Stimulated activated CD8-positive, alpha-beta memory T cell treated with anti-CD3 and anti-CD28 coated beads, Interleukin-4, amount 100 ng/mL, for 1 hour (primary cell): Measurements from ENCODE around the gene CLEC3B.
A peak's percentile ranks its signal among the peaks of the same experiment; 100 is the strongest.
"Not testable (repeated sequence)": the region's sequence is repeated elsewhere in the genome, so short reads cannot be mapped to it uniquely, and the experiment has no call there.

Experiments used
- DNase-seq, 2 donors: peaks; one replicate each; pipeline ENCODE4 v3.0.0-alpha.2; 2020; ENCODE audit warnings: low read depth in 2 of 2, low spot score in 1 of 2

The CLEC3B gene

DNA sequence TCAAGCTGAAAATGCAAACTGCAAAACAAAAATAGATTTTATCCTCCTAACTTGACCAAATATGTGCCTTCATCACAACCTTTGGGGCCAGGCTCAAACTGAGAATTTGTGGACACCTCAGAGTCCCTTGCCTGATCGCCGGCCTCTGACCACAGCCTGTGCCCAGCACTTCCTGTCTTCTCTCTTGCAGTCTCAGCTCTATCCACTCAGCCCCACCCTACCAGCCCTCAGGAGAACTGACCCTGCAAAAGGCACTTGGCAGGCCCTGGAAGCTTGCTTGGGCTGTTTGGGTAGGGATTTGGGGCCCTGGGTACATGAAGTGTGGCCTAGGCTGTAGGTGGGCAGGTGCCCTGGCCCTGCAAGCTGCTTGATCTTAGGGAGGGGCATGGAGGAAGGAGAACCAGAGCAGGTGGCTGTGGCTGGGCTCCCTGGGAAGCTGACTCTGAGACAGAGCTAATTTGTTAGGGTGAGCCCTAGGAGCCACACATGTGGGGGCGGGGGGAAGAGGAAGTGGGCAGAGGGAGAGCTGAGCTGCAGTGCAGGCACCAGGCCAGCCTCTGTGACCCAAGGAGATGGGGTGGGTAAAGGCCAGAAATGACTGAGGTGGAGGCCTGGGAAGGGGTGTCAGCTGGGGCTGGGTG, 8.6 kb downstream of the CLEC3B start:
- DNase-seq = no peak

DNA sequence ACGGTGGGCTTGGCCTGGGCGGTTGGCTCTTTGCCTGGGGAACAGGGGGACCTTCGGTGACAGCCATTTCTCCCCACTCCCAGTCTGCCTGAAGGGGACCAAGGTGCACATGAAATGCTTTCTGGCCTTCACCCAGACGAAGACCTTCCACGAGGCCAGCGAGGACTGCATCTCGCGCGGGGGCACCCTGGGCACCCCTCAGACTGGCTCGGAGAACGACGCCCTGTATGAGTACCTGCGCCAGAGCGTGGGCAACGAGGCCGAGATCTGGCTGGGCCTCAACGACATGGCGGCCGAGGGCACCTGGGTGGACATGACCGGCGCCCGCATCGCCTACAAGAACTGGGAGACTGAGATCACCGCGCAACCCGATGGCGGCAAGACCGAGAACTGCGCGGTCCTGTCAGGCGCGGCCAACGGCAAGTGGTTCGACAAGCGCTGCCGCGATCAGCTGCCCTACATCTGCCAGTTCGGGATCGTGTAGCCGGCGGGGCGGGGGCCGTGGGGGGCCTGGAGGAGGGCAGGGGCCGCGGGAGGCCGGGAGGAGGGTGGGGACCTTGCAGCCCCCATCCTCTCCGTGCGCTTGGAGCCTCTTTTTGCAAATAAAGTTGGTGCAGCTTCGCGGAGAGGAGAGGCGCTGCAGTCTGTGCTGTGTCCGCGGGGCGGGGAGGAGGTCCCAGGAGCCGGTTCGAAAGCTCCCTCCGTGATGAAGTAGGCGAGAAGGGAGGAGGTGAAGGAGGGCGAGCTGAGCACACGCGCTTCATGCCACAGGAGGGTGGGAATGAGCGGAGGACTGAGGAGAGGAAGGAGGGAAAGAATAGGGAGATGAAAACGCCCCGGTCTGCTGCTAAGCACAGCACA, 9.6 kb downstream of the CLEC3B start:
- DNase-seq = no peak

DNA sequence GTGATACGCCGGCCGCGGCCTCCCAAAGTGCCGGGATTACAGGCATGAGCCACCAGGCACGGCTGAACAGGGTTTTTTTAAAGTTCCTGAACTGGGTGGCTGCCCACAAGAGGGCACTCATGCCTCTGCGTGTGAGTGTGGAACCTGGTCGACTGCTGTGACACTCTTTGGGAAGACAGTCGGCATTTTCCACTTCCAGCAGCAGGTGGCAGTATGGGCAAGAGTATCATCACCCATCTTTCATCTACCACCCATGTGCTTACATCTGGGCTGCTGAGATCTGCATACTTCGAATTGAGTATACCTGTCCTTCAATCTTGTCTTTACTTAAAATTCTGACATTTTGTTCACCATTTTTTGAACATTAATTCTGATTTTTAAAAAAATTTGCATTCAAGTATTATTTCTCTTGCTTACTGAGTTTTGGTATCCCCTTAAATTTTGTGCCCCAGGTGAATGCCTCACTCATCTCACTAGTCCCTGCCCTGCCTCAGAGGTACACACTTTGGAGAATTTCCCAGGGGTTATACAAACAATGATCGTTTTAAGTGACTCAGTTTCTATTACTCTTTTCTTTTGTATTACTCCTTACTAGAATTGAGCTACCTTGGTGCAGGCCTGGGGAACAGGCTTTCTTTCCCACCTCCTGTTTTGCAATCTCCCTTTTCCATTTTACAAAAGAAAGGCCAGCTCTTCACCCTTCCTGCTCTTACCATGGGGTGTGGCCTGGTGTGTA, 11.8 kb downstream of the CLEC3B start:
- peak; percentile 69 to 82 for DNase-seq

DNA sequence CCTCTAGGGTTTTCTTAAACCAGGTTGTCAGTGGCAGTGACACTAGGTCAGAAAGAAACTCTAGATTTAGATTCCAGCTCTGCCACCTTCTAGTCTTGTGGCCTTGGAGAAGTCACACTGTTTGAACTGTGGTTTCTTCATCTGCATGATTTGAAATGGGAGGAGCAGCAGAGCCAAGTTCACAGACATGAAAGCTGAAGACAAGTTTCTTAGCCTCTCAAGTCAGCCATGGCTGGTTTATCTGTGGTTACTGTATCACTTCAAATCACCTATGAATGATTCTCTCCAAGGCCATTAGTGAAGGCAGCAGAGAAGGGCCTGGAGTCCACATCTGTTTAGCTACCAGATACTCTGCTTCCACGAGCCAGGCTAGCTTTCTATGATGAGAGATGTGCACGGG, 15.6 kb downstream of the CLEC3B start:
- no peak for DNase-seq

DNA sequence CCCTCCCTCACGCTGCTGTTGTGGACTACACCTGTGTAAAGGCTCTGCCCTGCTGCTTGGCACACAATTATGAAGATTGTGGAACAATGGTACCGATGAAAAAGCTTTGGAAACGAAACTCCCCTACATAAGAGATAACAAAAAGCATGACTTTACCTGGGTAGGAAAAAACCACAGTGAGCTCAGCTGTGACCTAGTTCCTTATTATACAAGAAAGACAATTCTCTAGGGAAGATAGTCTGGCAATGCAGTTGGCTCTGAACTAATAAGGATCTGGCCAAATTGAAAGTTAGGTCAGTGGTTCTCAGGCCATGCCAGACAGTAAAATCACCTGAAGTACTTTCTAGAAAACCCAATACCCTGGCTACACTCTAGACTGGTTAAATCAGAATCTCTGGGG, 16.1 kb downstream of the CLEC3B start:
- no peak for DNase-seq

DNA sequence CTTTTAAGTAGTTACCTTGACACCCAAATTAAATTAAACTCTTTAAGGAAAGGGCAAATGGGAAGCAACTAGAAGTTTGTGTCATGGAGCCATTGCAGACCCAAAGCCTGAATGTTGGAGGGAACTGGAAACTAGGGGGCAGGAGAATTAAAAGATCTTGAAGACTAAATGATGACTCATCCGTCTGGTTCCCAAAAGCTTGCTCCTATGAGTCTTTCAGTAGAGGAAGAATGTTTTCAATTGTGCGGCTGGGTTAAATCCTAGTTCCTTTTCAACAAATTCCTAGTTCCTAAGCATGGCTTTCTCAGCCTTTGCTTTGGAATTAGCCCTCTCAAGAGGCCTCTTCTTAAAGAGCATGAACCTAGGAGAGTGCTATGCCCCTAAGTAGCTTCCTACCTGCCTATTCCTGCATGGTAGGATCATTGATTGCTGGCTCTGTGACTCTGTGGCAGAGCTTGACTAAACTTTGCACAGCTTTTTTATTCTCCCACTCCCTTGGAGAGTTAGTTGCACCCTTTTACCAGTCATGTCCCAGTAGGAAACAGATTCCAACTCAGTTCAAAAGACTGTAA, 17.7 kb downstream of the CLEC3B start:
- DNase-seq = no peak

DNA sequence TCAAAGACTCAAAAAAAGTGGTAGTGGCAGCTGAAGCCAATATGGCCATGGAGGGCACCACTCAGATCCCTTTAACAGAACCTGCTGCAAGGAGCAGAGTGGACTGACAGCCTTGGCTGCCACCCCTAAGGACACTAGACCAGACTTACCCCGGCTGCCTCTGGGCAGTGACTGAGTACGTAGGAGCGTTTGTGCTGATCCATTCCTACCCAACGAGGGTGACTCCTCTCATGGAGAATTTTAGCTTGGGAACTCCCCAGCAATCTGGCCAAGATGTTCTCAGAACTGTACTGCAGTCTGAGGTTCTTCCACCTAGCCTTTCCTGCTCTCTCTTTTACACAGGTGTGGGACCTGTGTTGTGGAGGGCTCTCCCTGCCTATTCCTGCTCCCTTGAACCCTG, 22.1 kb downstream of the CLEC3B start:
- DNase-seq = no peak

DNA sequence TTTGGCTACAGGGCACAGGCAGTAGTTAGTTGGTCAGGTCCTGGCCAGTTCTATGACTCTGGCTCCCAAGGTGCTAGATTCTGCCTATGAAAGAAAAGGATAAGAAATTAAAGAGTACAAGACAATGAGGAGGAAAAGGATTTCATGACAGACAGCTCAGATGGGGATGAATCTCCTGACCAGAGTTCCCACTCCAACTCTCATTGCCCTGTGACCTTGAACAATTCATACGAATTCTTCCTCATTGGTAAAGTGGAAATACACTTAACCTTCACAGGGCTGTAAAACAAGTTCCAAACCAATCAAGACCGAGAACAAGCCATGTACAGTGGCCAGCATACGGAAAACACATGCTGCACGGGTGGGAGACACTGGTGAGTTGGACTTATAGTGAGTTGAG, 23.7 kb downstream of the CLEC3B start:
- no peak for DNase-seq

DNA sequence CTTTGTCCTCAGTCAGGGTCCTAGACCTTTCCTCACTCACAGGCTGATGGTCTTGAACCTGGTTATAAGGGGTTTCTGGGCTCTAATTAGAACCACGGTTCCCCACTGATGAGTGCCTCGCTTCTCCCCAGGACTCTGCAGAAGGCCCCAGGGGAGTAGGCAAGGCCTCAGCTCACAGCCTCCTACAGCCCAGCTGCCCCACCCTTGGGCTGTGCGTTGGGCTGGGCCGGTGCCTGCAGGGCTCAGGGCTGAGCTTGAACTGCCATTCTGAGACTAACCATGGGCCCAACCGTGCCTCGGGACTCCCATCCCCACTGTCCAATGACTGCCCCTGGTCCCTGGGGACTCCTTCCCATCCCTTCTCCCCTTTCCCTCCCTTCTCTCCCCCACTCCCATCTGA, 25.6 kb downstream of the CLEC3B start:
- no peak for DNase-seq

DNA sequence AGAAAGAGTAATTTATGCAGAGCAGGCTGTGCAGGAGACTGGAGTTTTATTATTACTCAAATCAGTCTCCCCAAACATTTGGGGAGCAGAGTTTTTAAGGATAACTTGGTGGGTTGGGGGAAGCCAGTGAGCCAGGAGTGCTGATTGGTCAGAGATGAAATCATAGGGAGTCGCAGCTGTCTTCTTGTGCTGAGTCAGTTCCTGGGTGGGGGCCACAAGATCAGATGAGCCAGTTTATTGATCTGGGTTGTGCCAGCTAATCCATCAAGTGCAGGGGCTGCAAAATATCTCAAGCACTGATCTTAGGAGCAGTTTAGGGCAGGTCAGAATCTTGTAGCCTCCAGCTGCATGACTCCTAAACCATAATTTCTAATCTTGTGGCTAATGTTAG, 27.7 kb downstream of the CLEC3B start:
- not testable (repeated sequence) for DNase-seq

DNA sequence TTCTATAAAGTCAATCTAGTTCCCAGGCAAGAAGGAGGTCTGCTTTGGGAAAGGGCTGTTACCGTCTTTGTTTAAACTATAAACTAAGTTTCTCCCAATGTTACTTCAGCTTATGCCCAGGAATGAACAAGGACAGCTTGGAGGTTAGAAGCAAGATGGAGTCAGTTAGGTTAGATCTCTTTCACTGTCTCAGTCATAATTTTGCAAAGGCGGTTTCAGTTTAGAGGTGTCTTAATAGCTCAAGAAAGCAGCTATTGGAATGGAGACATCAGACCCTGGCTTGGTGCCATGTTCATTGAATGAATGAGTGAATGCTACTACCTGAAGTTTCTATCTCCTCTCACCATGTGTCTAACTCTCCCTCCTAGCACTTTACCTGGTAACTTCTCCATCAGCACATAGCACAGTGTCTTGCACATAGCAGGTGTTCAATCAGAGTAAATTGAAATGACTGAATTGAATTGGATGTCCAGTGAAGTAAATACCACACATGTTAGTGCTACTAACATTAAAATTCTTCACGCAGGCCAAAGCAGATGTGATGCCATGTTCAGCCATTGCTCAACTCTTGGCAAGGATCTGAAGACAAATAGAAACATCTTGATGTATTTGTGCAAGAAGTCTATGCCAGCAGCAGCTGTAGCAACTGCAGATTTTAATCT, 28.2 kb downstream of the CLEC3B start:
- no peak for DNase-seq

DNA sequence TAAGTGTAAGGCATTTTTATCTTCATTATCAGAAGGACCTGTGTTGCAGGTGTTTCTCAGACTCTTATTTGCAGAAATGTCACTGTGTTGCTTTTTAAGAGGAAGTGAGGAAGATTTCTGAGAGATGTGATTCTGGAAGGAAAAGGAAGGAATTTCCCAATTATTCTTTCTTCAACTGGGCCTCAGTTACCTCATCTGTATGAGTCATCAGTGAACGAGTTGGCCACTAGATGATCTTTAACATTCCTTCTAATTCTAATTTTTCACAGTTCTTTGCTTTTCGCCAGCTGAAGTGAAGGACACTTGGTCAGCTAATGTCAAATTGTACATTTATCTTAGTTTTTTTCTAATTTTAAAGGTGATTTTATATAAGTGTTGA, 28.9 kb downstream of the CLEC3B start:
- DNase-seq = no peak

DNA sequence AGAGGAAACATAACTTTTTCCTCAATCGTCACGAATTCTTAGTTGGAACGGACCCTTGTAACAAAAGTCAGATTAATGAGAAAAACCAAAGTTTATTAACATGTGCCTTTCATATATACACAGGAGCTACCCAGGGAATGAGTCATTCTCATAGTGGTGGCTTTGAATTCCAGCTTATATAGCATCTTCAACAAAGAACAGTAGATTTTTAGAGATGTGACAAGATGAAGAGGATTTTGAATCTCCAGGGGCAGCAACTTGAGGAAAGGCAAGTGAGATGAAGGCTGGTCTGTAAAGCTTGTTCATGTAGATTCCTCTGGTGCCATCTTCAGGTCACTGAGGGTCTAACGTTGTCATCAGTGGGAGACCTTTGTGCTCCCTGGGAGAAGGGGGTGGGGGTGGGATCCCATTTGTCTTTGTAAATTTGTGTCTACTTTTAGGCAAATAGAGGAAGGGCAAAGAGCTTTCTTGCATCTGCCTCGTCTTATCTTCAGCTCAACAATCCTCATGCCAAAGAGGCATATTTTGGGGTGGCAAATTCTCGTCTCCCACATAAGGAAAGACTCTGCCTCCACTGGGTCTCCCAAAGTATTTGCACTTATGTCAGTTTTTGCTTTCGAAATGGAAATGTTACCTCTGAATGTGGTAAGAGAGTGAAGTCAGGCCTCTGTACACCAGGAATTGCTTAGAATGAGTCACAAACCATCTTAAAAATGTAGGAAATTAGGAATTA, 29.5 kb downstream of the CLEC3B start:
- DNase-seq = no peak

DNA sequence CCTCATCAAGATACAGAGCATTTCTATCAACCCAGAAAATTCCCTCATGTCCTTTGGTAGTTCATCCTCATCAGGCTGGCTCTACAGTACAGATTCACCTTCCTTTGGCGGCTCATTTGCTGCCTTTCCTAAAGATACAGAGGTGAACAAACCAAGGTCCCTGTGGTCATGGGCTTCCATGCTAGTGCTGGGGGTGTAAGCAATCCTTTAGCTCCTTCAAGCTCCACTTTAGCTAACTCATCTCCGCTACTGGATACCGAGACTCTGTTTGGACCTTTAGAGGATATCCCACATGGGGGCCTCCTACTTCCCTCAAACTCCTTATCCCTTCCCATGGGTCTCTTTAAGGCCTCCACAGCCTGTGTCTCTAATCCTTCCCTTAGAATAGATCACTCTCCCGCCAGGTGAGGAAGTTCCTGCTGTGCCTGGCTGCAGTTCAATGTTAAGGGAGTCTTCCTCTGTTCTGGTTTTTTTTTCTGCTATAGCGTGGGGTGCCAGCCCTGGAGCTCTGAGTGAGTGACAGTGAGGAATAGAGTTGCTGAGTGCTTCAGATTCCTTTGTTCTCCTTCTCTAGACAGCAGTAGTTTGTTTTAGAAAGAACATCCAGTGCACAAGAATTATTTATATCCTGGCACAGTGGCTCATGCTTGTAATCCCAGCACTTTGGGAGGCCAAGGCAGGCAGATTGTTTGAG, 30.7 kb downstream of the CLEC3B start:
- no peak for DNase-seq

DNA sequence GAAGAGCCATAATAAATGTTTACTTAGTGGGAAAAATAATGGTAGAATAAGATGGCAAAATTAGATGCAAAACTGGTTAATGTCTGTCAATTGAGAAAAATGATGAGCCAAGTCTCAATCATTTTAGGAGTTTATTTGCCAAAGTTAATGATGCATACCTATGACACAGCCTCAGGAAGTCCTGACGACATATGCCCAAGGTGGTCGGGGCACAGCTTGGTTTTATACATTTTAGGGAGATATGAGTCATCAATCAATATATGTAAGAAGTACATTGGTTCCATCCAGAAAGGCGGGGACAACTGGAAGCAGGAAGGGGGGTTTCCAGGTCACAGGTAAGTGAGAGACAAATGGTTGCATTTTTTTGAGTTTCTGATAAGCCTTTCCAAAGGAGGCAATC, 31.5 kb downstream of the CLEC3B start:
- DNase-seq = no peak

DNA sequence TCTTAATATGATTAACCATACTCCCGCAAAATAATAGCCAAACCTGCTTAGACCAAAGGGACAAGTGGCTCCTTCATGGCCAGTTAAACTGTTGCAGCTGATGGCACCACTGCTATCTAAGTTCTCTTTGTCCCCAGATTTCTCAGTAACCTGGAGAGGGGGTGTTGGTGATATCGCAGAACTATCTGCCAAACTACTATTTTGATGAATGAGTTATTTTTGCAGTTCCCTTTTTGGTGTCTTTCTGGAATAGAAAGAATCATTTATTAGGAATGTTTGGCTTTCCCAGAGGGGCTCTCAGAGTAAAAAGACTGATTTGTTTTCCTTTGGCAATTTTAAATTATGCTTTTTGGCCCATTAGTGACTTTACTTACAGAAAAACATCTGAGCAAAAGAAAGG, 33.0 kb downstream of the CLEC3B start:
- no peak for DNase-seq

DNA sequence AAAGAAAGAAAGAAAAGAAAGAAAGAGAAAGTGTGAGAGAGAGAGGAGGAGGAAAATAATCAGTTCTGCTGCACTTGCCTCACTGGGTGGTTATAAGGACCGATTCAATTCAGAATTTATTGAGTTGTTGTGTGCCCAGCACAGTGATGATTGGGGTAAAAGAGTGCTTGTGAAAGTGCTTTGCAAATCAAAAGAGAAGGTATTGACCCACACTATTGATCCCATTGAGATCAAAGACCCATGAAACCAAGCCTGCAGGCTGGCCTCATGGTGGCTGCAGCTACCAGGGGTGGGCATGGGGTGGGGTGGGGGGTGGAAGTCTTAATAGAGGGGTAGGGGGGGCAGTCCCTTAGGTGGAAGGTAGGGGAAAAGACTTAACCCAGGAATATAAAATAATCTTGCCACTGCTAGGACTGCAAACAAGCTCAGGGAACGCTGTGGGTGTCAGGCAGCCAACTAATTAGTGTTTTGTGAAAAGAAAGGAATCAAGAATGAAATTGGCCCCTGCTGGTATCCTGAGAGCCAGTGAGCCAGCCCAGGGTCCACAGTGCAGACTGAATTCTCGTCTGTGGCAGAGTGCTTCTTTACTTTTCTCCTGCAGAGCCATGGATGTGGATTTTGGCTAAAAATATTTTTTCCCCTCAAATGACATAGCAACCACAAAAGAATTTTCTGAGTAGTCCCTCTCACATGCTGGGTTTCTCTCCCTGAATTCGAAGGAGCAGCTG, 34.2 kb downstream of the CLEC3B start:
- no peak for DNase-seq

DNA sequence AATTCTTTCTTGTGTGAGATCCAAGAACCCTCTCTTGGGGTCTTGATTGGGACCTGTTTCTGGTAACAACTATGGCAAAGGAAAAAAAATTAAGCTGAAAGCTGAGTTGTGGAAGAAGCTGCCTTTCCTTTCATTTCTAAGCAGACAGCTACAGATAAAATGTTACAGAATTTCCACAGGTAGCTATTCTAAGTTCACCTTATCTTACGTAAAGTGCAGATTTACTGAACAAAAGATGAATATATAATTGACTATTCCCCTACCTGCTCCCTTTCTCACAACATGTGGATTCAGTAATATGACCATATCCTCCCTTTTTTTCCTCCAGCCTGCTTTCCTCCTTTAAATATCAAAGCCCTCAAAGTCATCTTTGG, 36.6 kb downstream of the CLEC3B start:
- DNase-seq = no peak
